ENCODE data around the gene MTG2. TPM values are rescaled to one million over a fixed set of nuclear protein-coding genes. Genes with fewer than 3 reads are reported as not detected.

Gene MTG2
- total and polyA plus RNA-seq, 2 experiments from 2014 or later, result 20.4 to 32.9 TPM

- TF ChIP-seq, protein P1, sequence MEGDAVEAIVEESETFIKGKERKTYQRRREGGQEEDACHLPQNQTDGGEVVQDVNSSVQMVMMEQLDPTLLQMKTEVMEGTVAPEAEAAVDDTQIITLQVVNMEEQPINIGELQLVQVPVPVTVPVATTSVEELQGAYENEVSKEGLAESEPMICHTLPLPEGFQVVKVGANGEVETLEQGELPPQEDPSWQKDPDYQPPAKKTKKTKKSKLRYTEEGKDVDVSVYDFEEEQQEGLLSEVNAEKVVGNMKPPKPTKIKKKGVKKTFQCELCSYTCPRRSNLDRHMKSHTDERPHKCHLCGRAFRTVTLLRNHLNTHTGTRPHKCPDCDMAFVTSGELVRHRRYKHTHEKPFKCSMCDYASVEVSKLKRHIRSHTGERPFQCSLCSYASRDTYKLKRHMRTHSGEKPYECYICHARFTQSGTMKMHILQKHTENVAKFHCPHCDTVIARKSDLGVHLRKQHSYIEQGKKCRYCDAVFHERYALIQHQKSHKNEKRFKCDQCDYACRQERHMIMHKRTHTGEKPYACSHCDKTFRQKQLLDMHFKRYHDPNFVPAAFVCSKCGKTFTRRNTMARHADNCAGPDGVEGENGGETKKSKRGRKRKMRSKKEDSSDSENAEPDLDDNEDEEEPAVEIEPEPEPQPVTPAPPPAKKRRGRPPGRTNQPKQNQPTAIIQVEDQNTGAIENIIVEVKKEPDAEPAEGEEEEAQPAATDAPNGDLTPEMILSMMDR (IDR thresholded peaks at IDR 0.05; ENCODE audit: low read depth, low read length), result no peak
- Histone ChIP-seq H3K27ac (no peak overlapping the region), H3K4me3 (no peak overlapping the region), H3K9me3 (ENCODE audit: low read depth) (no peaks in the 10 kb centered on the region), H3K27me3 (no peaks in the 10 kb centered on the region), H3K4me1 (ENCODE audit: low read depth) (peaks cover 4% of the 10 kb centered on the region), H3K36me3 (peaks cover 3% of the 10 kb centered on the region)
- no peak for DNase-seq (ENCODE audit: low read depth in 1 of 2, low spot score in 1 of 2)
Measured at GRCh38 chr20:62151835-62152364, 30.9 kb upstream of the MTG2 start.

DNA sequence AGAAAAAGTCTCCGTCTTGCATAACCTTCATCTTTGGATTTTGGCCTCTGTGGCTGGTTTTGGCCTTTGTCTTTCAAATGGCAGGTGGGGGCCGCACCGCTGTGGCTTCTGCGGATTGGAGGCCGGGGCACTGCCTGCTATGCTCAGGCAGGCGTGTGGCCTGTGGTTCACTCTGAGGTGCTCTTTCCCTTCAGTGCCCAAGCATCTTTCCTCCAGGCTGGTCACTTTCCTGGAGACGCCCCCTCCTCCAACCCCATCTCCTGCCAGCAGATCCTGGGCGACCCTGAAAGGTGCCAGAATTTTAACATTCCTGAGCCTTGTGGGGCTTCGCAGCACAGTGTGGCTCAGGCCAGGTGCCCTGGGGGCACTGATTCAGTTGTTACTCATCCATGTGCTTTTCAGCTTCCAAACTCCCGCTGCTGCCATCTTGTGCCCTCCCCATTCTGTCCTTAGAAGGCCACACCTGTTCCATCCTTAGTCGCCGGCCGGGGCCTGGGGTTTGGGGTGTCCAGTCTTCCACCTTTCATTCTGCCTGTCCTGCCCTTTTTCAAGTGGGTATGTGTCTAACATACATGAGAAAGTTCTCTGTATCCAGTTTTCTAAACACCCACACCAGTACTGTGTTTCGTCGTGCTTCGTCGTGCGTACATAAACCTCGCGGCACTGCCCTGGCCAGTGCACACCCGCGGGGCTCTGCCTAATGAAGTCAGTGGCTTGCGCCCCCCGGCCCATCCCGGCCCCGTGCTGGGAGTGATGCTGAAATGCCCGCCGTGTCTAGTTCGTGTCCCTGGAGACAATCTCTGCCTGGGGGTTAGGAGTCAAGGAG, 27.2 kb upstream of the MTG2 start:
- H3K9me3 ChIP-seq (ENCODE audit: low read depth), result no peaks in the 10 kb centered on the region
- peaks cover 7% of the 10 kb centered on the region for H3K4me1 ChIP-seq (ENCODE audit: low read depth)
- TF ChIP-seq, protein P1 (IDR thresholded peaks at IDR 0.05; ENCODE audit: low read depth, low read length), result no peak
- no peak overlapping the region for H3K27ac ChIP-seq
- peaks cover 3% of the 10 kb centered on the region for H3K36me3 ChIP-seq
- H3K4me3 ChIP-seq, result no peak overlapping the region
- H3K27me3 ChIP-seq, result no peaks in the 10 kb centered on the region
- DNase-seq (ENCODE audit: low read depth in 1 of 2, low spot score in 1 of 2), result no peak

DNA sequence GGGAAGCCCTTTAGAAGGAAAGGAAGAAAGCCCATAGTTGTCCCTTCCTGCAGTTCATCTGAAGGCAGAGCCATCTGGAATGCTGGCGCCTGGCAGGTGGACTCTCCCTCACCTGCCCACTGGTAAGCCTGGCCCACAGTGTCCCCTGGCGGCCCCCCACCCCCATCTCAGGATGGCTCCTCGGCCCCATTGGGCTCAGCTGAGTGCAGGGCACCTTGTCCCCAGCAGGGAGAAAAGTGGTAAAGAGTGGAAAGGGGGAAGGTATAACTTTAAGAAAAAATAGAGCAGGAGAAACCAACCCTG, 26.6 kb upstream of the MTG2 start:
- Histone ChIP-seq H3K27ac (no peak overlapping the region), H3K4me1 (ENCODE audit: low read depth) (peaks cover 7% of the 10 kb centered on the region), H3K36me3 (peaks cover 3% of the 10 kb centered on the region), H3K27me3 (no peaks in the 10 kb centered on the region), H3K9me3 (ENCODE audit: low read depth) (no peaks in the 10 kb centered on the region), H3K4me3 (no peak overlapping the region)
- TF ChIP-seq, protein P1 (IDR thresholded peaks at IDR 0.05; ENCODE audit: low read depth, low read length), result no peak
- no peak for DNase-seq (ENCODE audit: low read depth in 1 of 2, low spot score in 1 of 2)

GRCh38 chr20:62156592-62157386, 26.0 kb upstream of the MTG2 start:
- H3K9me3 ChIP-seq (ENCODE audit: low read depth), result no peaks in the 10 kb centered on the region
- no peak overlapping the region for H3K4me3 ChIP-seq
- TF ChIP-seq, protein P1 (IDR thresholded peaks at IDR 0.05; ENCODE audit: low read depth, low read length), result peak; percentile 70
- DNase-seq (ENCODE audit: low read depth in 1 of 2, low spot score in 1 of 2), result peak; percentile 54 to 80
- peaks cover 7% of the 10 kb centered on the region for H3K4me1 ChIP-seq (ENCODE audit: low read depth)
- H3K27ac ChIP-seq, result peak overlapping the region; percentile 37
- peaks cover 3% of the 10 kb centered on the region for H3K36me3 ChIP-seq
- H3K27me3 ChIP-seq, result no peaks in the 10 kb centered on the region

DNA sequence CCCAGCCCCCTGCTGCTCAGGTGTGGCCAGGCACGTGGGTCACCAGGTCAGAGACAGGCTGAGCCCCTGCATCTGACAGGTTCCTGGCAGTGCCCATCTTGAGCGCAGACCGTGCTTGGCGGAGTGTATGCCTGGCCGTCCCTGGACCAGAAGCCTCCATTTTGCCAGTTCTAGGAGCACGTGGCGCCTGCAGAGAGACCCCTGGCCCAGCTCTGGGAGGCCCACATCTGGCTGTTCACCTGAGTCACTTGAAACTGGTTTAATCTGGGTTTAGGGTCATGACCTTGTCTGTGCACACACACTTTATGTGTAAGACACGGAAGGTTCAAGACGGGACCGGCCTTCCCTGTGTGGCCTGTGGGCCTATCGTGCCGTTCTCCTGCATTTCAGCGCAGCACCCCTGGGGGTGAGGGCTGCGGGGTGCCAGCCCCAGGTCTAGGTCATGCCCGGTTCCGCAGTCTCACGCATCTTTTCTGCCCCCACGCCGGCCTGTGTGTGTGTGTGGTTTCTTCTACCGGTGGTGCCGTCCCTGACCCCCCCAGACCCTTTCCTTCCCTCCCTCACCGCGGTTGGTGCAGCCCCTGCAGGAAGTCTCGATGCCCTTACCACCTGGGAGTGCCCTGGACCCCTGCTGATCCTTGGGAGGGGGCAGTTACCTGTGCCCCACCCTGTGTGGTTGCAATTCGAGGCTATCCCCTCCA, 25.3 kb upstream of the MTG2 start:
- TF ChIP-seq, protein P1 (IDR thresholded peaks at IDR 0.05; ENCODE audit: low read depth, low read length), result no peak
- Histone ChIP-seq H3K27me3 (no peaks in the 10 kb centered on the region), H3K9me3 (ENCODE audit: low read depth) (no peaks in the 10 kb centered on the region), H3K4me3 (no peak overlapping the region), H3K4me1 (ENCODE audit: low read depth) (peaks cover 7% of the 10 kb centered on the region), H3K36me3 (peaks cover 6% of the 10 kb centered on the region), H3K27ac (no peak overlapping the region)
- DNase-seq (ENCODE audit: low read depth in 1 of 2, low spot score in 1 of 2), result no peak
